Measurements from ENCODE around the gene ZNF485.
A peak's percentile ranks its signal among the peaks of the same experiment; 100 is the strongest.
"Not testable (repeated sequence)": the region's sequence is repeated elsewhere in the genome, so short reads cannot be mapped to it uniquely, and the experiment has no call there.

Gene ZNF485

GRCh38 chr10:43607199-43607573 is 948 bp downstream of the ZNF485 start:
- DNase-seq: no peak

- no peak for DNase-seq
These were observed 4.4 kb downstream of the ZNF485 start for GRCh38 chr10:43610636-43611035.

GRCh38 chr10:43616697-43617370 is 10.6 kb downstream of the ZNF485 start:
- DNase-seq: no peak

GRCh38 chr10:43619368-43619767 is 13.1 kb downstream of the ZNF485 start:
- DNase-seq: no peak

GRCh38 chr10:43622038-43622437 is 15.8 kb downstream of the ZNF485 start:
- no peak for DNase-seq

- no peak for DNase-seq
These were observed 17.1 kb downstream of the ZNF485 start for GRCh38 chr10:43623351-43623750.

GRCh38 chr10:43627942-43628341 is 21.7 kb downstream of the ZNF485 start:
- no peak for DNase-seq

GRCh38 chr10:43628956-43629355 is 22.7 kb downstream of the ZNF485 start:
- no peak for DNase-seq

- not testable (repeated sequence) for DNase-seq
These were observed 29.6 kb downstream of the ZNF485 start for GRCh38 chr10:43635816-43636215.

- no peak for DNase-seq
These were observed 34.4 kb downstream of the ZNF485 start for GRCh38 chr10:43640603-43641002.

GRCh38 chr10:43644252-43644651 is 38.0 kb downstream of the ZNF485 start:
- DNase-seq: no peak

GRCh38 chr10:43645866-43646265 is 39.6 kb downstream of the ZNF485 start:
- DNase-seq: no peak

GRCh38 chr10:43647576-43647975 is 41.3 kb downstream of the ZNF485 start:
- DNase-seq: no peak

GRCh38 chr10:43648095-43648397 is 41.8 kb downstream of the ZNF485 start:
- DNase-seq: no peak

- peak; percentile 60 for DNase-seq
These were observed 42.4 kb downstream of the ZNF485 start, which contains the start of gene ZNF32 for GRCh38 chr10:43648398-43649184. Gene ZNF32 (minus strand): TSS chr10:43648881. CDS start chr10:43646133, 2,748 bp downstream.

- no peak for DNase-seq
These were observed 42.9 kb downstream of the ZNF485 start for GRCh38 chr10:43649185-43649523.

GRCh38 chr10:43653746-43654145 is 47.5 kb downstream of the ZNF485 start:
- no peak for DNase-seq

- no peak for DNase-seq
These were observed 49.1 kb downstream of the ZNF485 start for GRCh38 chr10:43655311-43655710.

GRCh38 chr10:43658227-43658626 is 52.0 kb downstream of the ZNF485 start:
- no peak for DNase-seq

GRCh38 chr10:43665054-43665453 is 58.8 kb downstream of the ZNF485 start:
- DNase-seq: no peak

GRCh38 chr10:43666552-43666951 is 60.3 kb downstream of the ZNF485 start:
- no peak for DNase-seq

GRCh38 chr10:43667317-43667731 is 61.1 kb downstream of the ZNF485 start:
- DNase-seq: no peak
